DOHH2 (cell line): Measurements from ENCODE around the gene CAPN3.

ENCODE experiments used
- H3F3A ChIP-seq: fragments of 200-600 bp; sonication (generic), shearing (Covaris generic); 2 replicates; pipeline ENCODE4 v1.6.0; 2016; ENCODE audit warnings: antibody characterized with exemption, mild to moderate bottlenecking; ENCODE audit not compliant: control insufficient read depth, insufficient read depth
- H3K27ac ChIP-seq: fragments of 200-600 bp; sonication (generic); 2 replicates; pipeline ENCODE4 v1.5.1; 2014; ENCODE audit warnings: low read depth, mild to moderate bottlenecking, low read length, moderate library complexity
- H3K27me3 ChIP-seq: fragments of 200-600 bp; sonication (generic); 2 replicates; pipeline ENCODE4 v1.6.1; 2014; ENCODE audit warnings: mild to moderate bottlenecking, low read length, mixed read lengths; ENCODE audit not compliant: control insufficient read depth
- H3K36me3 ChIP-seq: fragments of 200-600 bp; sonication (generic); 2 replicates; pipeline ENCODE4 v1.6.1; 2014; ENCODE audit warnings: mild to moderate bottlenecking, low read length, moderate library complexity, mixed read lengths; ENCODE audit not compliant: control insufficient read depth
- H3K4me1 ChIP-seq: fragments of 200-600 bp; sonication (generic); 2 replicates; pipeline ENCODE4 v1.6.1; 2014; ENCODE audit warnings: mild to moderate bottlenecking, low read length, mixed read lengths; ENCODE audit not compliant: control insufficient read depth
- H3K4me2 ChIP-seq: fragments of 200-600 bp; sonication (generic); 2 replicates; pipeline ENCODE4 v1.6.0; 2014; ENCODE audit warnings: mild to moderate bottlenecking, low read length, moderate library complexity
- H3K4me3 ChIP-seq: fragments of 200-600 bp; sonication (generic); 2 replicates; pipeline ENCODE4 v1.5.1; 2014; ENCODE audit warnings: mild to moderate bottlenecking, low read length, mixed read lengths
- H3K79me2 ChIP-seq: fragments of 200-600 bp; sonication (generic); 2 replicates; pipeline ENCODE4 v1.6.1; 2014; ENCODE audit warnings: mild to moderate bottlenecking, low read length, mixed read lengths; ENCODE audit not compliant: control insufficient read depth
- H3K9me2 ChIP-seq: fragments of 200-600 bp; sonication (generic); replicated peaks from 2 replicates; pipeline ENCODE4 v1.6.1; 2014; ENCODE audit warnings: mild to moderate bottlenecking, low read length, mixed read lengths; ENCODE audit not compliant: control insufficient read depth
- H3K9me3 ChIP-seq: fragments of 200-600 bp; sonication (generic); 2 replicates; pipeline ENCODE4 v1.6.1; 2014; ENCODE audit warnings: antibody characterized with exemption, low read length, mixed read lengths; ENCODE audit not compliant: control insufficient read depth, insufficient read depth
- H4K20me1 ChIP-seq: fragments of 200-600 bp; sonication (generic); 2 replicates; pipeline ENCODE4 v1.6.0; 2014; ENCODE audit warnings: low read depth, mild to moderate bottlenecking, antibody characterized with exemption, low read length, moderate library complexity; ENCODE audit not compliant: control insufficient read depth, insufficient read depth
- CTCF ChIP-seq: fragments of 200-600 bp; sonication (generic); IDR thresholded peaks from one replicate; pipeline ENCODE4 v1.5.1; 2014; ENCODE audit warnings: antibody characterized with exemption, mild to moderate bottlenecking, low read depth, low read length; ENCODE audit not compliant: poor library complexity, severe bottlenecking
- EZH2phosphoT487 ChIP-seq: fragments of 200-600 bp; sonication (generic); IDR thresholded peaks from 2 replicates; pipeline ENCODE4 v1.6.1; 2017; ENCODE audit warnings: borderline replicate concordance, mild to moderate bottlenecking, antibody characterized with exemption, low read length, moderate library complexity, mixed read lengths

Gene CAPN3

GRCh38 chr15:42456531-42456930, 97.2 kb downstream of the CAPN3 start:
- no peaks in the 10 kb centered on the region for H3K27me3 ChIP-seq
- peaks cover 15% of the 10 kb centered on the region for H3K36me3 ChIP-seq
- peak overlapping the region; percentile 69 for H3K4me2 ChIP-seq
- H3K4me1 ChIP-seq, result peaks cover 53% of the 10 kb centered on the region
- no peaks in the 10 kb centered on the region for H3K9me2 ChIP-seq
- no peaks in the 10 kb centered on the region for H4K20me1 ChIP-seq
- H3F3A ChIP-seq, result 0 out of 2 replicates have a peak, but pooled peaks cover 7% of the 10 kb centered on the region
- H3K27ac ChIP-seq, result peak overlapping the region; percentile 79
- peak overlapping the region; percentile 33; the same call in 1 of the 2 replicates for H3K4me3 ChIP-seq
- no peak for TF ChIP-seq EZH2phosphoT487
- no peak for TF ChIP-seq CTCF
- peaks cover 20% of the 10 kb centered on the region for H3K79me2 ChIP-seq
- no peaks in the 10 kb centered on the region for H3K9me3 ChIP-seq

GRCh38 chr15:42456971-42457370, 97.7 kb downstream of the CAPN3 start:
- no peak for TF ChIP-seq CTCF
- no peak for TF ChIP-seq EZH2phosphoT487
- peak overlapping the region; percentile 33 for H3K4me3 ChIP-seq
- peaks cover 9% of the 10 kb centered on the region; the same call in 1 of the 2 replicates for H3F3A ChIP-seq
- H3K36me3 ChIP-seq, result peaks cover 16% of the 10 kb centered on the region
- peaks cover 57% of the 10 kb centered on the region for H3K4me1 ChIP-seq
- no peaks in the 10 kb centered on the region for H4K20me1 ChIP-seq
- H3K79me2 ChIP-seq, result peaks cover 20% of the 10 kb centered on the region
- no peaks in the 10 kb centered on the region for H3K9me2 ChIP-seq
- peak overlapping the region; percentile 79 for H3K27ac ChIP-seq
- H3K9me3 ChIP-seq, result no peaks in the 10 kb centered on the region
- H3K4me2 ChIP-seq, result peak overlapping the region; percentile 69
- H3K27me3 ChIP-seq, result no peaks in the 10 kb centered on the region

GRCh38 chr15:42457445-42458442, 98.4 kb downstream of the CAPN3 start:
- peaks cover 16% of the 10 kb centered on the region for H3K36me3 ChIP-seq
- H3K9me2 ChIP-seq, result no peaks in the 10 kb centered on the region
- H3K27me3 ChIP-seq, result no peaks in the 10 kb centered on the region
- H3K9me3 ChIP-seq, result no peaks in the 10 kb centered on the region
- TF ChIP-seq CTCF, result no peak
- no peak for TF ChIP-seq EZH2phosphoT487
- peak overlapping the region; percentile 69 for H3K4me2 ChIP-seq
- no peaks in the 10 kb centered on the region for H4K20me1 ChIP-seq
- H3K27ac ChIP-seq, result peak overlapping the region; percentile 79
- peaks cover 10% of the 10 kb centered on the region; the same call in 1 of the 2 replicates for H3F3A ChIP-seq
- peaks cover 57% of the 10 kb centered on the region for H3K4me1 ChIP-seq
- peaks cover 20% of the 10 kb centered on the region for H3K79me2 ChIP-seq
- H3K4me3 ChIP-seq, result peak overlapping the region; percentile 33
